ENCODE data around the gene CES4A. TPM values are rescaled to one million over a fixed set of nuclear protein-coding genes. Genes with fewer than 3 reads are reported as not detected.
"Not testable (repeated sequence)": the region's sequence is repeated elsewhere in the genome, so short reads cannot be mapped to it uniquely, and the experiment has no call there.

Gene CES4A
- 6.0 TPM for total RNA-seq

GRCh38 chr16:66988197-66988788, at the start of gene CES4A:
CES4A (plus strand) TSS chr16:66988589; CDS start chr16:66988773, 184 bp downstream.
- peak; percentile 96 for ATAC-seq

GRCh38 chr16:66939366-66939765, 49.0 kb upstream of the CES4A start:
- no peak for ATAC-seq

- ATAC-seq: no peak
Observed at GRCh38 chr16:66940236-66940635, 48.2 kb upstream of the CES4A start.

- ATAC-seq: no peak
Observed at GRCh38 chr16:66942981-66943380, 45.4 kb upstream of the CES4A start.

- ATAC-seq: no peak
Observed at GRCh38 chr16:66943426-66944053, 44.8 kb upstream of the CES4A start.

- no peak for ATAC-seq
Observed at GRCh38 chr16:66944054-66944441, 44.3 kb upstream of the CES4A start.

- not testable (repeated sequence) for ATAC-seq
Observed at GRCh38 chr16:66944971-66945370, 43.4 kb upstream of the CES4A start.

- ATAC-seq: no peak
Observed at GRCh38 chr16:66945939-66946338, 42.5 kb upstream of the CES4A start.

- peak; percentile 1 for ATAC-seq
Observed at GRCh38 chr16:66946541-66946940, 41.8 kb upstream of the CES4A start.

GRCh38 chr16:66946974-66947301, 41.5 kb upstream of the CES4A start:
- no peak for ATAC-seq

GRCh38 chr16:66947302-66948065, 40.9 kb upstream of the CES4A start:
- peak; percentile 71 for ATAC-seq

GRCh38 chr16:66948134-66948836, 40.1 kb upstream of the CES4A start:
- peak; percentile 55 for ATAC-seq

- peak; percentile 5 for ATAC-seq
Observed at GRCh38 chr16:66948837-66949225, 39.6 kb upstream of the CES4A start.

- no peak for ATAC-seq
Observed at GRCh38 chr16:66949472-66949871, 38.9 kb upstream of the CES4A start.

- ATAC-seq: no peak
Observed at GRCh38 chr16:66950437-66950836, 38.0 kb upstream of the CES4A start.

- ATAC-seq: no peak
Observed at GRCh38 chr16:66950971-66951790, 37.2 kb upstream of the CES4A start.

GRCh38 chr16:66952430-66953110, 35.8 kb upstream of the CES4A start:
- ATAC-seq: no peak

- peak; percentile 51 for ATAC-seq
Observed at GRCh38 chr16:66953462-66954096, 34.8 kb upstream of the CES4A start.

GRCh38 chr16:66954097-66954659, 34.2 kb upstream of the CES4A start:
- ATAC-seq: peak; percentile 70

- not testable (repeated sequence) for ATAC-seq
Observed at GRCh38 chr16:66955363-66956153, 32.8 kb upstream of the CES4A start.
